ENCODE data around the gene ZNF384.

The ZNF384 gene

DNA sequence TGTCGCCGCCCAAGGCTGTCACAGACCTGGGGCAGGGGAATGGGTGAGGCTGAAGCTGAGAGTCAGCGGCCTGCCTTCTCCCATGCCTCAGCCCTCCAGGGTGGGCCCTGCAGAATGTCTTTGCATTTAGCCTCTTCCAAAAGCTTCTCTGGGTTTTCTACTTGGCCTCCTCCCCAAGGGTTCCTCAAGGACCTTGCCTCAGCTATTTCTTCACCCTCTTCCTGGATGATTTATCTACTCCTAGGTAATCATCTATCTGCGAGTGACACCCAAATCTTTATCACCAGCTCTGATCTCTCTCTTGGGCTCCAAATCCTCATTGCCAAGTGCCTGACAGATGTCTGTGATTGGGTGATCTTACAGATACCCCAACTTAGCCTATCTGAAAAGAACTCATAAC lies 48.7 kb downstream of the ZNF384 start:
- Mint-ChIP-seq H3K4me3 (no peak overlapping the region), H3K9me3 (no peaks in the 10 kb centered on the region), H3K27me3 (ENCODE audit: low read depth) (peaks cover 18% of the 10 kb centered on the region), H3K36me3 (ENCODE audit: low read depth) (peaks cover 4% of the 10 kb centered on the region), H3K27ac (peak overlapping the region in 1 of 3 experiments; percentile 39), H3K4me1 (peaks cover 14% of the 10 kb centered on the region)
- no peak for TF ChIP-seq CTCF (IDR thresholded peaks at IDR 0.05; ENCODE audit: unreplicated experiment in 3 of 3)

- H3K4me1 Mint-ChIP-seq: peaks cover 6% of the 10 kb centered on the region
- peaks cover 16% of the 10 kb centered on the region for H3K27me3 Mint-ChIP-seq (ENCODE audit: low read depth)
- peaks cover 3% of the 10 kb centered on the region for H3K36me3 Mint-ChIP-seq (ENCODE audit: low read depth)
- no peaks in the 10 kb centered on the region for H3K9me3 Mint-ChIP-seq
- H3K27ac Mint-ChIP-seq: no peak overlapping the region
- no peak overlapping the region for H3K4me3 Mint-ChIP-seq
- TF ChIP-seq CTCF (IDR thresholded peaks at IDR 0.05; ENCODE audit: unreplicated experiment in 3 of 3): no peak
Measured at GRCh38 chr12:6639151-6639801, 49.9 kb downstream of the ZNF384 start.

- Mint-ChIP-seq H3K4me3 (no peak overlapping the region), H3K27me3 (ENCODE audit: low read depth) (peaks cover 16% of the 10 kb centered on the region), H3K36me3 (ENCODE audit: low read depth) (no peaks in the 10 kb centered on the region), H3K4me1 (peaks cover 6% of the 10 kb centered on the region), H3K9me3 (no peaks in the 10 kb centered on the region), H3K27ac (peak overlapping the region in 1 of 3 experiments; percentile 27)
- no peak for TF ChIP-seq CTCF (IDR thresholded peaks at IDR 0.05; ENCODE audit: unreplicated experiment in 3 of 3)
Measured at GRCh38 chr12:6638305-6638704, 50.9 kb downstream of the ZNF384 start.

DNA sequence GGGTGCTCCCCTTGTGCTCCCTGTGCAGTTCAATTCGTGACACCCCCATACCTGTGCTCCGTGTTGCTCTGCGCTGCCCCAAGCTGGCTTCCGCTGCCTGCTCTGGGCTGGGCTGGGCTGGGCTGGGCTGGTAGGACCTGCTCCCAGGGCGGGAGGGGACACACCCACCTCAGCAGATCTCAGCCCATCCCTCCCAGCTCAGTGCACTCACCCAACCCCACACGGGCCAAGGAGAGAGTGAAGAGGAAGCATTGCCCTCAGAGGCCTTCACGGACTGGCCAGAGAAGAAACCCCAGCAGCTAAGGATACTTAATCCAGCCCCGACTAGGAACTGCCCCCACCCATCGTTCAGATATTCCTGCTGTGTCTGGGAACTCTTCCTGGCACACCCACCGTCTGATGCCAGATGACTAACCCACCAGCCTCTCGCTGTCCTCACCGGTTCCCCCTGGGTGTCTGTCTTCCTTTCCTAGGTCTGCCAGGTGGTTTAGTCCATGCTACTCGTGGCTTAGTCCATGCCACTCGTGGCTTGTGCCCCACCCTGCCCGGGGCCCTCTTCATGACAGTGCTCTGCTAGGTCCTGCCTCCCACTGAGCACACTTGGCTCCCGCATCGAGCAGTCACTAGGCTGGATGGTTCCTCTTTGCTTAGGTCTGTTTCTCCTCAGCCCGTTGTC lies 53.2 kb downstream of the ZNF384 start, which contains the start of gene LPAR5:
Gene LPAR5, minus strand, starts transcription at position 104 of the 676 bp plus-strand sequence. CDS start 14,711 bp downstream, outside the sequence.
- no peaks in the 10 kb centered on the region for H3K9me3 Mint-ChIP-seq
- peaks cover 7% of the 10 kb centered on the region for H3K27me3 Mint-ChIP-seq (ENCODE audit: low read depth)

GRCh38 chr12:6635375-6635855 lies 53.8 kb downstream of the ZNF384 start:
- no peak overlapping the region for H3K4me3 Mint-ChIP-seq
- no peak for TF ChIP-seq CTCF (IDR thresholded peaks at IDR 0.05; ENCODE audit: unreplicated experiment in 3 of 3)
- H3K9me3 Mint-ChIP-seq: no peaks in the 10 kb centered on the region
- peaks cover 31% of the 10 kb centered on the region for H3K4me1 Mint-ChIP-seq
- H3K27ac Mint-ChIP-seq: peak overlapping the region; percentile 5 to 75 (median 59)
- peaks cover 7% of the 10 kb centered on the region for H3K27me3 Mint-ChIP-seq (ENCODE audit: low read depth)
- H3K36me3 Mint-ChIP-seq (ENCODE audit: low read depth): no peaks in the 10 kb centered on the region

More for the DNA sequence above, 53.2 kb downstream of the ZNF384 start, which contains the start of gene LPAR5:
- Mint-ChIP-seq H3K27ac (peak within 1 kb of the TSS; percentile 5 to 75 (median 59)), H3K4me1 (peaks cover 27% of the 10 kb centered on the region), H3K36me3 (ENCODE audit: low read depth) (no peaks in the 10 kb centered on the region), H3K4me3 (no peak within 1 kb of the TSS)
- TF ChIP-seq CTCF (IDR thresholded peaks at IDR 0.05; ENCODE audit: unreplicated experiment in 3 of 3): no peak
